Natural killer cell (primary cell): ENCODE data around the gene PLAC8L1. TPM values are rescaled to one million over a fixed set of nuclear protein-coding genes. Genes with fewer than 3 reads are reported as not detected.
"Not testable (repeated sequence)": the region's sequence is repeated elsewhere in the genome, so short reads cannot be mapped to it uniquely, and the experiment has no call there.

Experiments
- ATAC-seq, 3 donors: fragments of 150-1000 bp in 2 of 3; fragments of 200-7000 bp in 1 of 3; cut with Tn5 transposase; 1 replicate in 1 of 3; 2 replicates in 2 of 3; pipeline ENCODE4 v1.10.0; 2021; ENCODE audit warnings: mild to moderate bottlenecking in 2 of 3, moderate library complexity in 2 of 3
- DNase-seq, 2 donors: peaks; one replicate each; pipeline versions ENCODE4 v3.0.0 to v3.0.0-alpha.2; 2013 to 2021; ENCODE audit warnings: mixed read lengths in 1 of 2
- H3K27ac ChIP-seq: one replicate; pipeline ENCODE4 v1.5.1; 2013; ENCODE audit warnings: mild to moderate bottlenecking, low read length
- H3K27me3 ChIP-seq: one replicate; pipeline ENCODE4 v1.6.1; 2013; ENCODE audit warnings: low read length; ENCODE audit not compliant: control insufficient read depth, insufficient read depth
- H3K36me3 ChIP-seq: one replicate; pipeline ENCODE4 v1.6.1; 2013; ENCODE audit warnings: low read length; ENCODE audit not compliant: control insufficient read depth, insufficient read depth
- H3K4me1 ChIP-seq: one replicate; pipeline ENCODE4 v1.6.1; 2013; ENCODE audit warnings: low read length; ENCODE audit not compliant: control insufficient read depth, insufficient read depth
- H3K4me3 ChIP-seq: one replicate; pipeline ENCODE4 v1.5.1; 2013; ENCODE audit warnings: low read length
- H3K9me3 ChIP-seq: one replicate; pipeline ENCODE4 v1.6.1; 2013; ENCODE audit warnings: low read length; ENCODE audit not compliant: control insufficient read depth, insufficient read depth
- H3K27ac Mint-ChIP-seq, 2 donors: one replicate each; pipeline ENCODE4 v1.8.0; 2022; ENCODE audit warnings: mild to moderate bottlenecking in 2 of 2, mixed read lengths in 2 of 2, moderate library complexity in 1 of 2
- H3K27me3 Mint-ChIP-seq, 2 donors: one replicate each; pipeline ENCODE4 v1.8.0; 2022; ENCODE audit warnings: low read depth in 2 of 2, mixed read lengths in 2 of 2
- H3K36me3 Mint-ChIP-seq: one replicate; pipeline ENCODE4 v1.8.0; 2022; ENCODE audit warnings: mixed read lengths
- H3K4me1 Mint-ChIP-seq, 2 donors: one replicate each; pipeline ENCODE4 v1.8.0; 2022; ENCODE audit warnings: mixed read lengths in 2 of 2
- H3K4me3 Mint-ChIP-seq: one replicate; pipeline ENCODE4 v1.8.0; 2022; ENCODE audit warnings: mild to moderate bottlenecking, moderate library complexity, mixed read lengths
- H3K9me3 Mint-ChIP-seq, 2 donors: one replicate each; pipeline ENCODE4 v1.8.0; 2022; ENCODE audit warnings: mixed read lengths in 2 of 2
- CTCF ChIP-seq: fragments of 200-600 bp; IDR thresholded peaks from one replicate; pipeline ENCODE4 v1.8.0; 2022; ENCODE audit warnings: antibody characterized with exemption
- WGBS: methylation state at CpG from one replicate; pipeline ENCODE4 v1.1.7; 2013; ENCODE audit warnings: missing lambda C conversion rate; ENCODE audit not compliant: insufficient coverage; 5-methylcytosine and 5-hydroxymethylcytosine counted together
- intact Hi-C: fragments of 100-400 bp; cut with micrococcal nuclease; formaldehyde crosslinking; loops from one replicate; pipeline ENCODE4 v1.14.2; 2022
- total RNA-seq, 4 donors: library from RNA; stranded (reverse); fragments of 120-200 nt in 1 of 4; gene quantifications; one replicate each; pipeline versions ENCODE4 v1.2.3 to v1.2.4, GENCODE V29; 2013 to 2022

The PLAC8L1 gene
- total RNA-seq, 3 donors from 2014 or later (not counting 1 experiment from before 2014, with no cell fraction given), result 0.45 TPM; not detected in 2

- no peaks in the 10 kb centered on the region for H3K9me3 Mint-ChIP-seq
- Histone ChIP-seq H3K27ac (no peak overlapping the region), H3K36me3 (peaks cover 24% of the 10 kb centered on the region), H3K9me3 (no peaks in the 10 kb centered on the region), H3K4me3 (no peak overlapping the region), H3K27me3 (no peaks in the 10 kb centered on the region), H3K4me1 (no peaks in the 10 kb centered on the region)
- intact Hi-C loops, result no loop called here
- WGBS, result 33% methylated on average over 1 of the region's 1 CpG
- H3K27ac Mint-ChIP-seq, result no peak overlapping the region
- H3K36me3 Mint-ChIP-seq, result no peaks in the 10 kb centered on the region
- no peaks in the 10 kb centered on the region for H3K4me1 Mint-ChIP-seq
- H3K27me3 Mint-ChIP-seq, result no peaks in the 10 kb centered on the region
- H3K4me3 Mint-ChIP-seq, result no peak overlapping the region
- ATAC-seq, result no peak
- no peak for DNase-seq
- TF ChIP-seq CTCF, result no peak
Measured at GRCh38 chr5:146111409-146111808, 6.0 kb upstream of the PLAC8L1 start.

GRCh38 chr5:146109379-146109778, 4.0 kb upstream of the PLAC8L1 start:
- ATAC-seq (no peak), DNase-seq (no peak)
- no peaks in the 10 kb centered on the region for H3K27me3 ChIP-seq
- H3K27ac Mint-ChIP-seq, result no peak overlapping the region
- H3K36me3 ChIP-seq, result peaks cover 16% of the 10 kb centered on the region
- intact Hi-C loops, result no loop called here
- H3K4me1 Mint-ChIP-seq, result no peaks in the 10 kb centered on the region
- H3K4me1 ChIP-seq, result no peaks in the 10 kb centered on the region
- WGBS, result 69% methylated on average over 1 of the region's 1 CpG
- TF ChIP-seq CTCF, result no peak
- H3K9me3 ChIP-seq, result no peaks in the 10 kb centered on the region
- no peaks in the 10 kb centered on the region for H3K9me3 Mint-ChIP-seq
- H3K27me3 Mint-ChIP-seq, result no peaks in the 10 kb centered on the region
- H3K4me3 Mint-ChIP-seq, result no peak overlapping the region
- H3K36me3 Mint-ChIP-seq, result no peaks in the 10 kb centered on the region
- H3K4me3 ChIP-seq, result no peak overlapping the region
- H3K27ac ChIP-seq, result no peak overlapping the region

- DNase-seq, H3K36me3 Mint-ChIP-seq, H3K27me3 Mint-ChIP-seq, H3K9me3 Mint-ChIP-seq, H3K4me1 Mint-ChIP-seq, H3K4me3 Mint-ChIP-seq, H3K27ac ChIP-seq, intact Hi-C loops, H3K4me1 ChIP-seq, H3K27me3 ChIP-seq, H3K27ac Mint-ChIP-seq, H3K9me3 ChIP-seq, ATAC-seq, H3K4me3 ChIP-seq: not testable (repeated sequence)
- 83% methylated on average over 1 of the region's 2 CpGs for WGBS
- H3K36me3 ChIP-seq, result peaks cover 14% of the 10 kb centered on the region
Measured at GRCh38 chr5:146108870-146109269, 3.5 kb upstream of the PLAC8L1 start.

- no peak for TF ChIP-seq CTCF
- no peak overlapping the region for H3K27ac Mint-ChIP-seq
- ATAC-seq (no peak), DNase-seq (no peak)
- intact Hi-C loops, result no loop called here
- H3K27me3 ChIP-seq, result no peaks in the 10 kb centered on the region
- H3K27ac ChIP-seq, result no peak overlapping the region
- H3K36me3 Mint-ChIP-seq, result no peaks in the 10 kb centered on the region
- no peaks in the 10 kb centered on the region for H3K4me1 ChIP-seq
- no peak overlapping the region for H3K4me3 Mint-ChIP-seq
- WGBS, result 0% methylated on average over 1 of the region's 1 CpG
- no peaks in the 10 kb centered on the region for H3K4me1 Mint-ChIP-seq
- H3K9me3 ChIP-seq, result no peaks in the 10 kb centered on the region
- H3K36me3 ChIP-seq, result peaks cover 9% of the 10 kb centered on the region
- H3K4me3 ChIP-seq, result no peak overlapping the region
- H3K9me3 Mint-ChIP-seq, result no peaks in the 10 kb centered on the region
- no peaks in the 10 kb centered on the region for H3K27me3 Mint-ChIP-seq
Measured at GRCh38 chr5:146107901-146108300, 2.5 kb upstream of the PLAC8L1 start.
